SH-SY5Y (cell line): Measurements from ENCODE around the gene MAPT.

Experiments used
- GATA2 ChIP-seq: IDR thresholded peaks from 2 replicates; pipeline ENCODE4 v1.6.1; 2011; ENCODE audit warnings: mild to moderate bottlenecking, low read depth, low read length
- GATA3 ChIP-seq: IDR thresholded peaks from 2 replicates; pipeline ENCODE4 v1.6.1; 2011; ENCODE audit warnings: low read depth, mild to moderate bottlenecking, low read length, moderate library complexity

DNA sequence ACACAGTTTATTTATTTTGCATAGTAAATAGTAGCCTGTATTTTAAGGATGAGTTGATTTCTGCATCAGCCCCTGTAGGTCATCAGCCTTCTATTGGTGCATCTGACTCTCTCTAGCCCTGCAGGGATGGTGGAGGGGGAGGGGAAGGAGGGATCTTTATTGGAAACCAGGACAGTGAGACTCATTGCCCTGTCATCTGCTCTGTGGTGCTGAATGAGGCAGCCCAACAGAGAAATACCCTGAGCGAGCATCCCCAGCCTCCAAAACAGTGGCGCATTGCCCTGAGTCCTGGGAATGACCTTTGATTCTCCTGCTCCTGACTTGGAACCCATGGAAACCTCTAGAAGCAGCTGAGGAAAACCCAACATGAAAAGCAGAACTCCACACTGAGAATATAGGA is 59.2 kb downstream of the MAPT start:
- no peak for TF ChIP-seq GATA2
- no peak for TF ChIP-seq GATA3
